ENCODE data around the gene PCSK2. TPM values are rescaled to one million over a fixed set of nuclear protein-coding genes. Genes with fewer than 3 reads are reported as not detected.

The PCSK2 gene
- polyA plus RNA-seq, 3 donors = not detected

GRCh38 chr20:17488916-17489600 is 262.2 kb downstream of the PCSK2 start:
- WGBS (ENCODE audit: insufficient coverage) = 100% methylated on average over 2 of the region's 9 CpGs

DNA sequence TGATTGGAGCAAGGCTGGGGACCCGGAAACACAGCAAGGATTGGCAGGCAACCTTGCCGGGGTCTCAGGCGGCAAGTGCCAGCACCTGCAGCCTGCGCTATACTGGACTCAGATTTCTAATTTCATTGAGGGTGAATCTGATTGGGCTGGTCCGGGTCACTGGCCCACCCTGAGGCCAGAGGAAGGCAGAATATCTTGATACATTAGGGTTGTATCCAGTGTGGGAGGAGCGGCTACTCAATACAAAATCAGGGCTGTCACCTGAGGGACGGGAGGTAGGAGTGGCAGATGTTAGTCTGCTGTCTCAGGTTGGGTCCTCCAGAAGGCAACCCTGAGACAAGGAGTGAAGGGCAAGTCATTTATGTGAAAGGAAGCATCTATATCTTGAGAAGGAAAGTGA is 263.7 kb downstream of the PCSK2 start:
- H3K4me3 Mint-ChIP-seq = no peak overlapping the region
- no peak overlapping the region for H3K4me2 ChIP-seq (replicated peaks; ENCODE audit: extremely low read depth, low read length, poor library complexity, severe bottlenecking)
- DNase-seq = no peak
- no peak overlapping the region for H3K4me3 ChIP-seq (replicated peaks in 1 of 3; ENCODE audit: low read depth in 2 of 3, low read length in 3 of 3)
- H3K27ac ChIP-seq (ENCODE audit: low read depth in 1 of 2, low read length in 2 of 2) = no peak overlapping the region
- H3K9ac ChIP-seq (ENCODE audit: insufficient read depth, low read length, poor library complexity, severe bottlenecking) = no peak overlapping the region
- H3K27me3 ChIP-seq (ENCODE audit: control insufficient read depth in 2 of 2, insufficient read depth in 2 of 2, low read length in 2 of 2) = no peaks in the 10 kb centered on the region
- H3K4me1 Mint-ChIP-seq = no peaks in the 10 kb centered on the region
- no peaks in the 10 kb centered on the region for H3K36me3 Mint-ChIP-seq
- 94% methylated on average over 3 of the region's 7 CpGs for WGBS (ENCODE audit: insufficient coverage)
- peaks cover 0 to 8% (median 5%) of the 10 kb centered on the region in 3 donors for H3K27me3 Mint-ChIP-seq (ENCODE audit: low read depth in 3 of 3)
- H3K9me3 ChIP-seq (replicated peaks in 1 of 2; ENCODE audit: control insufficient read depth in 1 of 2, insufficient read depth in 1 of 2, low read length in 2 of 2) = no peaks in the 10 kb centered on the region
- TF ChIP-seq, protein P1, sequence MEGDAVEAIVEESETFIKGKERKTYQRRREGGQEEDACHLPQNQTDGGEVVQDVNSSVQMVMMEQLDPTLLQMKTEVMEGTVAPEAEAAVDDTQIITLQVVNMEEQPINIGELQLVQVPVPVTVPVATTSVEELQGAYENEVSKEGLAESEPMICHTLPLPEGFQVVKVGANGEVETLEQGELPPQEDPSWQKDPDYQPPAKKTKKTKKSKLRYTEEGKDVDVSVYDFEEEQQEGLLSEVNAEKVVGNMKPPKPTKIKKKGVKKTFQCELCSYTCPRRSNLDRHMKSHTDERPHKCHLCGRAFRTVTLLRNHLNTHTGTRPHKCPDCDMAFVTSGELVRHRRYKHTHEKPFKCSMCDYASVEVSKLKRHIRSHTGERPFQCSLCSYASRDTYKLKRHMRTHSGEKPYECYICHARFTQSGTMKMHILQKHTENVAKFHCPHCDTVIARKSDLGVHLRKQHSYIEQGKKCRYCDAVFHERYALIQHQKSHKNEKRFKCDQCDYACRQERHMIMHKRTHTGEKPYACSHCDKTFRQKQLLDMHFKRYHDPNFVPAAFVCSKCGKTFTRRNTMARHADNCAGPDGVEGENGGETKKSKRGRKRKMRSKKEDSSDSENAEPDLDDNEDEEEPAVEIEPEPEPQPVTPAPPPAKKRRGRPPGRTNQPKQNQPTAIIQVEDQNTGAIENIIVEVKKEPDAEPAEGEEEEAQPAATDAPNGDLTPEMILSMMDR (IDR thresholded peaks at IDR 0.05) = no peak
- H3K9me3 Mint-ChIP-seq = peaks cover 0 to 2% (median 0%) of the 10 kb centered on the region in 7 donors
- H3K36me3 ChIP-seq (replicated peaks in 1 of 2; ENCODE audit: control insufficient read depth in 1 of 2, insufficient read depth in 2 of 2, low read length in 2 of 2) = no peaks in the 10 kb centered on the region
- H3K4me1 ChIP-seq (ENCODE audit: control insufficient read depth in 1 of 2, insufficient read depth in 2 of 2, low read length in 2 of 2) = no peaks in the 10 kb centered on the region
- no peaks in the 10 kb centered on the region for H4K20me1 ChIP-seq (ENCODE audit: insufficient read depth, low read length)
- H3K27ac Mint-ChIP-seq = no peak overlapping the region
- no peak overlapping the region for H2AFZ ChIP-seq (ENCODE audit: insufficient read depth, low read depth, low read length, poor library complexity, severe bottlenecking)
- intact Hi-C loops (cut with micrococcal nuclease) = no loop called here
- no peaks in the 10 kb centered on the region for H3K79me2 ChIP-seq (ENCODE audit: insufficient read depth, low read length)

More at GRCh38 chr20:17488916-17489600, 262.2 kb downstream of the PCSK2 start:
- Histone ChIP-seq H3K9ac (ENCODE audit: insufficient read depth, low read length, poor library complexity, severe bottlenecking) (no peak overlapping the region), H3K36me3 (replicated peaks in 1 of 2; ENCODE audit: control insufficient read depth in 1 of 2, insufficient read depth in 2 of 2, low read length in 2 of 2) (no peaks in the 10 kb centered on the region), H4K20me1 (ENCODE audit: insufficient read depth, low read length) (no peaks in the 10 kb centered on the region), H3K4me3 (replicated peaks in 1 of 3; ENCODE audit: low read depth in 2 of 3, low read length in 3 of 3) (no peak overlapping the region), H2AFZ (ENCODE audit: insufficient read depth, low read depth, low read length, poor library complexity, severe bottlenecking) (no peak overlapping the region), H3K27ac (ENCODE audit: low read depth in 1 of 2, low read length in 2 of 2) (no peak overlapping the region), H3K4me1 (ENCODE audit: control insufficient read depth in 1 of 2, insufficient read depth in 2 of 2, low read length in 2 of 2) (no peaks in the 10 kb centered on the region), H3K9me3 (replicated peaks in 1 of 2; ENCODE audit: control insufficient read depth in 1 of 2, insufficient read depth in 1 of 2, low read length in 2 of 2) (no peaks in the 10 kb centered on the region), H3K27me3 (ENCODE audit: control insufficient read depth in 2 of 2, insufficient read depth in 2 of 2, low read length in 2 of 2) (peaks cover 0 to 3% of the 10 kb centered on the region in 2 donors), H3K4me2 (replicated peaks; ENCODE audit: extremely low read depth, low read length, poor library complexity, severe bottlenecking) (no peak overlapping the region), H3K79me2 (ENCODE audit: insufficient read depth, low read length) (no peaks in the 10 kb centered on the region)
- Mint-ChIP-seq H3K4me1 (no peaks in the 10 kb centered on the region), H3K9me3 (peaks cover 0 to 2% (median 0%) of the 10 kb centered on the region in 7 donors), H3K36me3 (no peaks in the 10 kb centered on the region), H3K27me3 (ENCODE audit: low read depth in 3 of 3) (peaks cover 0 to 8% (median 5%) of the 10 kb centered on the region in 3 donors), H3K4me3 (no peak overlapping the region), H3K27ac (no peak overlapping the region)
- intact Hi-C loops (cut with micrococcal nuclease) = no loop called here
- no peak for DNase-seq
- TF ChIP-seq, protein P1 (IDR thresholded peaks at IDR 0.05) = no peak

Data from CD14-positive monocyte (primary cell).